Smooth muscle cell (in vitro differentiated cells): ENCODE results near the gene KLHDC9. TPM values are rescaled to one million over a fixed set of nuclear protein-coding genes. Genes with fewer than 3 reads are reported as not detected.

Experiments
- DNase-seq: peaks from one replicate; lab custom pipeline; 2025; ENCODE audit not compliant: unreplicated experiment; lab: John Stamatoyannopoulos, UW
- H2AFZ ChIP-seq: fragments of 200-600 bp; sonication (generic); 2 replicates; pipeline ENCODE4 v1.6.0; 2016; ENCODE audit warnings: antibody characterized with exemption, low read depth, mild to moderate bottlenecking
- H3F3A ChIP-seq: fragments of 200-600 bp; sonication (generic); 2 replicates; pipeline ENCODE4 v1.6.0; 2017; ENCODE audit warnings: antibody characterized with exemption, low read depth
- H3K27ac ChIP-seq: fragments of 200-600 bp; sonication (generic); 2 replicates; pipeline ENCODE4 v1.5.1; 2016; ENCODE audit warnings: low read depth, mild to moderate bottlenecking
- H3K27me3 ChIP-seq: fragments of 200-600 bp; sonication (generic); 2 replicates; pipeline ENCODE4 v1.6.1; 2016; ENCODE audit warnings: low read depth, mild to moderate bottlenecking
- H3K36me3 ChIP-seq: fragments of 200-600 bp; sonication (generic); 2 replicates; pipeline ENCODE4 v1.5.1; 2016; ENCODE audit warnings: low read depth
- H3K4me1 ChIP-seq: fragments of 200-600 bp; sonication (generic); 2 replicates; pipeline ENCODE4 v1.5.1; 2016; ENCODE audit warnings: low read depth
- H3K4me2 ChIP-seq: fragments of 200-600 bp; sonication (generic); 2 replicates; pipeline ENCODE4 v1.6.0; 2016; ENCODE audit warnings: mild to moderate bottlenecking
- H3K4me3 ChIP-seq: fragments of 200-600 bp; sonication (generic); 2 replicates; pipeline ENCODE4 v1.5.1; 2016; ENCODE audit warnings: mild to moderate bottlenecking
- H3K79me2 ChIP-seq: fragments of 200-600 bp; sonication (generic); 2 replicates; pipeline ENCODE4 v1.6.0; 2016; ENCODE audit warnings: low read depth, mild to moderate bottlenecking
- H3K9ac ChIP-seq: fragments of 200-600 bp; sonication (generic); 2 replicates; pipeline ENCODE4 v1.6.0; 2016; ENCODE audit warnings: low read depth
- H3K9me3 ChIP-seq: fragments of 200-600 bp; sonication (generic); replicated peaks from 2 replicates; pipeline ENCODE4 v1.5.1; 2016; ENCODE audit warnings: low read depth
- H4K20me1 ChIP-seq: fragments of 200-600 bp; sonication (generic); 2 replicates; pipeline ENCODE4 v1.6.0; 2016; ENCODE audit warnings: low read depth
- CTCF ChIP-seq: fragments of 200-600 bp; sonication (generic); IDR thresholded peaks from 2 replicates; pipeline ENCODE4 v1.5.1; 2017; ENCODE audit warnings: borderline replicate concordance, mild to moderate bottlenecking, antibody characterized with exemption; ENCODE audit not compliant: insufficient read depth, poor library complexity, severe bottlenecking
- WGBS: methylation state at CpG from one replicate; pipeline ENCODE4 v1.1.7; 2016; ENCODE audit warnings: low lambda C conversion rate; 5-methylcytosine and 5-hydroxymethylcytosine counted together
- polyA plus RNA-seq: library from polyadenylated mRNA; unstranded; fragments of >200 nt; fragmentation: Nextera tagmentation; extraction: Ambion mirVana; gene quantifications from 2 replicates; pipeline ENCODE4 v1.2.1, GENCODE V29; 2016
- total RNA-seq: library from RNA; depleted of rRNA; stranded (reverse); fragments of >200 nt; gene quantifications from 2 replicates; pipeline ENCODE4 v1.2.3, GENCODE V29; 2014

KLHDC9 gene
- total and polyA plus RNA-seq, 2 experiments from 2014 or later: 2.2 to 4.6 TPM

- Histone ChIP-seq H3K9me3 (no peaks in the 10 kb centered on the region), H3K4me2 (peak overlapping the region; percentile 85), H3F3A (peaks cover 5% of the 10 kb centered on the region), H3K4me1 (peaks cover 19% of the 10 kb centered on the region), H3K27ac (peak overlapping the region; percentile 93), H3K9ac (peak overlapping the region; percentile 95), H3K4me3 (peak overlapping the region; percentile 65), H3K27me3 (no peaks in the 10 kb centered on the region), H3K36me3 (no peaks in the 10 kb centered on the region), H2AFZ (peak overlapping the region; percentile 68), H4K20me1 (peaks cover 25% of the 10 kb centered on the region), H3K79me2 (peaks cover 66% of the 10 kb centered on the region)
- TF ChIP-seq CTCF: no peak
- WGBS: 2% methylated on average over 11 of the region's 11 CpGs
- no peak for DNase-seq
Measured at GRCh38 chr1:161133220-161133740, 35.1 kb downstream of the KLHDC9 start.

- no peaks in the 10 kb centered on the region for H3K9me3 ChIP-seq
- H3K4me1 ChIP-seq: no peaks in the 10 kb centered on the region
- DNase-seq: no peak
- peaks cover 29% of the 10 kb centered on the region for H3K79me2 ChIP-seq
- TF ChIP-seq CTCF: no peak
- peaks cover 10% of the 10 kb centered on the region for H4K20me1 ChIP-seq
- peaks cover 4% of the 10 kb centered on the region for H3F3A ChIP-seq
- no peak overlapping the region for H3K27ac ChIP-seq
- no peak overlapping the region for H2AFZ ChIP-seq
- H3K36me3 ChIP-seq: no peaks in the 10 kb centered on the region
- H3K27me3 ChIP-seq: no peaks in the 10 kb centered on the region
- H3K4me2 ChIP-seq: no peak overlapping the region
- H3K9ac ChIP-seq: no peak overlapping the region
- 83% methylated on average over 3 of the region's 3 CpGs for WGBS
- no peak overlapping the region for H3K4me3 ChIP-seq
Measured at GRCh38 chr1:161137881-161138280, 39.7 kb downstream of the KLHDC9 start.

GRCh38 chr1:161138431-161138830 lies 40.3 kb downstream of the KLHDC9 start:
- Histone ChIP-seq H4K20me1 (peaks cover 10% of the 10 kb centered on the region), H3K27ac (no peak overlapping the region), H3K4me2 (no peak overlapping the region), H3K9me3 (no peaks in the 10 kb centered on the region), H2AFZ (no peak overlapping the region), H3K79me2 (peaks cover 29% of the 10 kb centered on the region), H3K27me3 (no peaks in the 10 kb centered on the region), H3K4me3 (no peak overlapping the region), H3K4me1 (no peaks in the 10 kb centered on the region), H3K36me3 (no peaks in the 10 kb centered on the region), H3F3A (no peaks in the 10 kb centered on the region), H3K9ac (no peak overlapping the region)
- WGBS: 88% methylated on average over 1 of the region's 1 CpG
- no peak for DNase-seq
- no peak for TF ChIP-seq CTCF

GRCh38 chr1:161139766-161140165 lies 41.6 kb downstream of the KLHDC9 start:
- Histone ChIP-seq H3K4me2 (no peak overlapping the region), H2AFZ (no peak overlapping the region), H3K36me3 (no peaks in the 10 kb centered on the region), H3K4me1 (no peaks in the 10 kb centered on the region), H3K4me3 (no peak overlapping the region), H3K27me3 (no peaks in the 10 kb centered on the region), H4K20me1 (peaks cover 1% of the 10 kb centered on the region), H3F3A (no peaks in the 10 kb centered on the region), H3K79me2 (peaks cover 18% of the 10 kb centered on the region), H3K9ac (no peak overlapping the region), H3K27ac (no peak overlapping the region), H3K9me3 (no peaks in the 10 kb centered on the region)
- 56% methylated on average over 1 of the region's 1 CpG for WGBS
- TF ChIP-seq CTCF: peak; percentile 52
- DNase-seq: no peak
